ENCODE data around the gene PRKCB.

GRCh38 chr16:23930791-23931190 is 95.0 kb downstream of the PRKCB start:
- TF ChIP-seq, protein P1, sequence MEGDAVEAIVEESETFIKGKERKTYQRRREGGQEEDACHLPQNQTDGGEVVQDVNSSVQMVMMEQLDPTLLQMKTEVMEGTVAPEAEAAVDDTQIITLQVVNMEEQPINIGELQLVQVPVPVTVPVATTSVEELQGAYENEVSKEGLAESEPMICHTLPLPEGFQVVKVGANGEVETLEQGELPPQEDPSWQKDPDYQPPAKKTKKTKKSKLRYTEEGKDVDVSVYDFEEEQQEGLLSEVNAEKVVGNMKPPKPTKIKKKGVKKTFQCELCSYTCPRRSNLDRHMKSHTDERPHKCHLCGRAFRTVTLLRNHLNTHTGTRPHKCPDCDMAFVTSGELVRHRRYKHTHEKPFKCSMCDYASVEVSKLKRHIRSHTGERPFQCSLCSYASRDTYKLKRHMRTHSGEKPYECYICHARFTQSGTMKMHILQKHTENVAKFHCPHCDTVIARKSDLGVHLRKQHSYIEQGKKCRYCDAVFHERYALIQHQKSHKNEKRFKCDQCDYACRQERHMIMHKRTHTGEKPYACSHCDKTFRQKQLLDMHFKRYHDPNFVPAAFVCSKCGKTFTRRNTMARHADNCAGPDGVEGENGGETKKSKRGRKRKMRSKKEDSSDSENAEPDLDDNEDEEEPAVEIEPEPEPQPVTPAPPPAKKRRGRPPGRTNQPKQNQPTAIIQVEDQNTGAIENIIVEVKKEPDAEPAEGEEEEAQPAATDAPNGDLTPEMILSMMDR (IDR thresholded peaks at IDR 0.05): no peak
- no peak for TF ChIP-seq POLR2A (IDR thresholded peaks at IDR 0.05)
